ENCODE results near the gene MAP6D1. TPM values are rescaled to one million over a fixed set of nuclear protein-coding genes. Genes with fewer than 3 reads are reported as not detected.

Gene MAP6D1
- total and polyA plus RNA-seq, 2 donors (not counting 1 experiment from before 2014, with no cell fraction given), result 0.83 to 2.1 TPM

GRCh38 chr3:183857863-183858262 is 32.5 kb upstream of the MAP6D1 start:
- H3K27me3 ChIP-seq (ENCODE audit: control insufficient read depth, insufficient read depth, low read length), result no peaks in the 10 kb centered on the region
- H4K20me1 ChIP-seq (ENCODE audit: control insufficient read depth, extremely low read depth, insufficient read depth, low read length), result no peaks in the 10 kb centered on the region
- no peak overlapping the region for H3K4me3 ChIP-seq (replicated peaks in 1 of 4; ENCODE audit: control extremely low read depth in 1 of 4, insufficient read depth in 1 of 4, low read depth in 3 of 4, low read length in 4 of 4)
- no peaks in the 10 kb centered on the region for H3K79me2 ChIP-seq (ENCODE audit: control insufficient read depth, insufficient read depth, low read length)
- H2AFZ ChIP-seq (ENCODE audit: low read length), result no peak overlapping the region
- no peaks in the 10 kb centered on the region for H3K4me1 ChIP-seq (ENCODE audit: control insufficient read depth, extremely low read depth, insufficient read depth, low read length)
- no peak overlapping the region for H3K27ac ChIP-seq (ENCODE audit: insufficient read depth, low read length)
- H3K4me2 ChIP-seq (ENCODE audit: extremely low read depth, insufficient read depth, low read length), result no peak overlapping the region
- TF ChIP-seq CTCF (conservative IDR thresholded peaks at IDR 0.05 in 1 of 2, IDR thresholded peaks at IDR 0.05 in 1 of 2; ENCODE audit: low read depth in 1 of 2, low read length in 2 of 2), result no peak
- TF ChIP-seq EZH2 (IDR thresholded peaks at IDR 0.05; ENCODE audit: low read length, missing control alignments), result no peak
- H3K9me3 ChIP-seq (ENCODE audit: control insufficient read depth, insufficient read depth, low read depth, low read length), result no peaks in the 10 kb centered on the region
- DNase-seq (ENCODE audit: low read depth in 2 of 2), result peak in 1 of 2 donors; percentile 33
- H3K36me3 ChIP-seq (ENCODE audit: control insufficient read depth, insufficient read depth, low read length), result peaks cover 4% of the 10 kb centered on the region
- no peak overlapping the region for H3K9ac ChIP-seq (ENCODE audit: insufficient read depth, low read length)

GRCh38 chr3:183854318-183855035 is 29.1 kb upstream of the MAP6D1 start:
- Histone ChIP-seq H4K20me1 (ENCODE audit: control insufficient read depth, extremely low read depth, insufficient read depth, low read length) (no peaks in the 10 kb centered on the region), H3K36me3 (ENCODE audit: control insufficient read depth, insufficient read depth, low read length) (no peaks in the 10 kb centered on the region), H3K9me3 (ENCODE audit: control insufficient read depth, insufficient read depth, low read depth, low read length) (no peaks in the 10 kb centered on the region), H3K27me3 (ENCODE audit: control insufficient read depth, insufficient read depth, low read length) (no peaks in the 10 kb centered on the region), H3K9ac (ENCODE audit: insufficient read depth, low read length) (no peak overlapping the region), H3K27ac (ENCODE audit: insufficient read depth, low read length) (no peak overlapping the region), H3K79me2 (ENCODE audit: control insufficient read depth, insufficient read depth, low read length) (no peaks in the 10 kb centered on the region), H3K4me1 (ENCODE audit: control insufficient read depth, extremely low read depth, insufficient read depth, low read length) (no peaks in the 10 kb centered on the region), H2AFZ (ENCODE audit: low read length) (no peak overlapping the region), H3K4me2 (ENCODE audit: extremely low read depth, insufficient read depth, low read length) (no peak overlapping the region), H3K4me3 (replicated peaks in 1 of 4; ENCODE audit: control extremely low read depth in 1 of 4, insufficient read depth in 1 of 4, low read depth in 3 of 4, low read length in 4 of 4) (no peak overlapping the region)
- DNase-seq (ENCODE audit: low read depth in 2 of 2), result no peak
- no peak for TF ChIP-seq CTCF (conservative IDR thresholded peaks at IDR 0.05 in 1 of 2, IDR thresholded peaks at IDR 0.05 in 1 of 2; ENCODE audit: low read depth in 1 of 2, low read length in 2 of 2)
- TF ChIP-seq EZH2 (IDR thresholded peaks at IDR 0.05; ENCODE audit: low read length, missing control alignments), result no peak

DNA sequence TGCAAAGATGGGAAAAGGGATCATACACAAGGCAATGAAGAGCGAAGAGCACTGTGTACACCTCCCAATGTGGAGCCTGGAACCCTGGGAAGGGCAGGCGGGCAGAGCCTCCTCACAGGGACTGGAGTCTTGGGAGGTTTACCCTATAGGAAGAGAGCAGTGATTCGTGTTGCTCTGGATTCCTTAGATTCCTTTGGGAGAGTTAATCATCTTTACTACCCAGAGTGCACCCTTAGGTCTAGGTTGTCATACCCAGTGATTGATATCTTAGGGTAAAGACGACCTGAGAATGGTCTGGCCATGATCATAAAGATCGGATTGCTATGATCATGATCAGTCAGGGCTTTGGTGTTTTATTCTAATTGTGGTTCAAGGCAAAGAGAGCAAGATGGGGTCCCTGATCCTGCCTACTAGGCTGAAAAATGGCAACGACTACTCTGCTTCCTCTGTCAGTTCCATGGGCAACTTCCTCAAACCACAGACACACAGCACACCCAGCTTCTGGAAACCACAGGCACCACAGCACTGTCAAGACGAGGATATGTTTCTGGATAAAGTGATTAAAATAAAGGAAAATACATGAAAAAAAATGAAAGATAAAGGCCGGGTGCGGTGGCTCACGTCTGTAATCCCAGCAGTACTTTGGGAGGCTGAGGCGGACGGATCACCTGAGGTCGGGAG is 20.4 kb upstream of the MAP6D1 start:
- H3K4me2 ChIP-seq (ENCODE audit: extremely low read depth, insufficient read depth, low read length), result no peak overlapping the region
- peak in 1 of 2 donors; percentile 47 for DNase-seq (ENCODE audit: low read depth in 2 of 2)

More for the DNA sequence above, 20.4 kb upstream of the MAP6D1 start:
- H3K9ac ChIP-seq (ENCODE audit: insufficient read depth, low read length), result no peak overlapping the region
- no peak overlapping the region for H3K4me3 ChIP-seq (replicated peaks in 1 of 4; ENCODE audit: control extremely low read depth in 1 of 4, insufficient read depth in 1 of 4, low read depth in 3 of 4, low read length in 4 of 4)
- H3K27me3 ChIP-seq (ENCODE audit: control insufficient read depth, insufficient read depth, low read length), result no peaks in the 10 kb centered on the region
- no peaks in the 10 kb centered on the region for H3K36me3 ChIP-seq (ENCODE audit: control insufficient read depth, insufficient read depth, low read length)
- peaks cover 8% of the 10 kb centered on the region for H3K4me1 ChIP-seq (ENCODE audit: control insufficient read depth, extremely low read depth, insufficient read depth, low read length)
- TF ChIP-seq EZH2 (IDR thresholded peaks at IDR 0.05; ENCODE audit: low read length, missing control alignments), result no peak
- TF ChIP-seq CTCF (conservative IDR thresholded peaks at IDR 0.05 in 1 of 2, IDR thresholded peaks at IDR 0.05 in 1 of 2; ENCODE audit: low read depth in 1 of 2, low read length in 2 of 2), result no peak
- H3K27ac ChIP-seq (ENCODE audit: insufficient read depth, low read length), result peak overlapping the region; percentile 6
- H4K20me1 ChIP-seq (ENCODE audit: control insufficient read depth, extremely low read depth, insufficient read depth, low read length), result no peaks in the 10 kb centered on the region
- no peak overlapping the region for H2AFZ ChIP-seq (ENCODE audit: low read length)
- no peaks in the 10 kb centered on the region for H3K79me2 ChIP-seq (ENCODE audit: control insufficient read depth, insufficient read depth, low read length)
- no peaks in the 10 kb centered on the region for H3K9me3 ChIP-seq (ENCODE audit: control insufficient read depth, insufficient read depth, low read depth, low read length)

Measured in fibroblast of lung (primary cell).